ACC112 (cell line): ENCODE results near the gene RCOR2.
A peak's percentile ranks its signal among the peaks of the same experiment; 100 is the strongest.

ENCODE experiments used
- H2AFZ ChIP-seq: fragments of 200-600 bp; sonication (generic); one replicate; pipeline ENCODE4 v1.6.0; 2017; ENCODE audit warnings: antibody characterized with exemption, low read length; ENCODE audit not compliant: unreplicated experiment
- H3K27ac ChIP-seq: fragments of 200-600 bp; sonication (generic); 2 replicates; pipeline ENCODE4 v1.5.1; 2014; ENCODE audit warnings: low read depth, mild to moderate bottlenecking, antibody characterized with exemption, low read length, moderate library complexity
- H3K27me3 ChIP-seq: fragments of 200-600 bp; sonication (generic); 2 replicates; pipeline ENCODE4 v1.6.1; 2014; ENCODE audit warnings: mild to moderate bottlenecking, antibody characterized with exemption, low read length, moderate library complexity, mixed read lengths; ENCODE audit not compliant: insufficient read depth
- H3K36me3 ChIP-seq: fragments of 200-600 bp; sonication (generic); 2 replicates; pipeline ENCODE4 v1.6.1; 2016; ENCODE audit warnings: mild to moderate bottlenecking, antibody characterized with exemption, low read length, moderate library complexity, mixed read lengths; ENCODE audit not compliant: insufficient read depth
- H3K4me1 ChIP-seq: fragments of 200-600 bp; sonication (generic); one replicate; pipeline ENCODE4 v1.6.1; 2016; ENCODE audit warnings: low read length, mixed read lengths; ENCODE audit not compliant: insufficient read depth, unreplicated experiment, control insufficient read depth
- H3K4me3 ChIP-seq: fragments of 200-600 bp; sonication (generic); 2 replicates; pipeline ENCODE4 v1.5.1; 2014; ENCODE audit warnings: mild to moderate bottlenecking, low read depth, low read length
- H3K79me2 ChIP-seq: fragments of 200-600 bp; sonication (generic); one replicate; pipeline ENCODE4 v1.6.0; 2016; ENCODE audit warnings: low read length; ENCODE audit not compliant: control insufficient read depth, unreplicated experiment, insufficient read depth

The RCOR2 gene

GRCh38 chr11:63941901-63942300 lies 24.9 kb upstream of the RCOR2 start:
- Histone ChIP-seq H3K27ac (no peak overlapping the region), H3K4me3 (no peak overlapping the region)

GRCh38 chr11:63940786-63941185 lies 23.8 kb upstream of the RCOR2 start:
- no peak overlapping the region for H2AFZ ChIP-seq
- H3K4me1 ChIP-seq: peaks cover 20% of the 10 kb centered on the region
- H3K4me3 ChIP-seq: no peak overlapping the region
- no peaks in the 10 kb centered on the region for H3K36me3 ChIP-seq
- H3K27ac ChIP-seq: no peak overlapping the region
- no peaks in the 10 kb centered on the region for H3K27me3 ChIP-seq
- peaks cover 55% of the 10 kb centered on the region for H3K79me2 ChIP-seq

More at GRCh38 chr11:63941901-63942300, 24.9 kb upstream of the RCOR2 start:
- Histone ChIP-seq H3K27me3 (no peaks in the 10 kb centered on the region), H2AFZ (no peak overlapping the region), H3K36me3 (no peaks in the 10 kb centered on the region), H3K4me1 (peaks cover 20% of the 10 kb centered on the region), H3K79me2 (peaks cover 55% of the 10 kb centered on the region)

GRCh38 chr11:63939397-63939891 lies 22.5 kb upstream of the RCOR2 start:
- H3K4me1 ChIP-seq: peaks cover 9% of the 10 kb centered on the region
- no peaks in the 10 kb centered on the region for H3K36me3 ChIP-seq
- H3K27ac ChIP-seq: no peak overlapping the region
- H3K79me2 ChIP-seq: peaks cover 51% of the 10 kb centered on the region
- H3K27me3 ChIP-seq: no peaks in the 10 kb centered on the region
- peak overlapping the region; percentile 82 for H2AFZ ChIP-seq
- peak overlapping the region; percentile 99 for H3K4me3 ChIP-seq

- peak within 1 kb of the TSS; percentile 99 for H3K4me3 ChIP-seq
- peak within 1 kb of the TSS; percentile 40 for H3K27ac ChIP-seq
Observed at GRCh38 chr11:63938479-63939396, 21.8 kb upstream of the RCOR2 start, which contains the start of gene NAA40. NAA40 (plus strand) TSS chr11:63939002; CDS start chr11:63939097, 95 bp downstream.

GRCh38 chr11:63937713-63938478 lies 20.9 kb upstream of the RCOR2 start:
- H3K79me2 ChIP-seq: peaks cover 37% of the 10 kb centered on the region
- H3K36me3 ChIP-seq: no peaks in the 10 kb centered on the region
- H3K27ac ChIP-seq: peak overlapping the region; percentile 40
- peak overlapping the region; percentile 75 for H3K4me3 ChIP-seq
- H2AFZ ChIP-seq: peak overlapping the region; percentile 96
- H3K27me3 ChIP-seq: no peaks in the 10 kb centered on the region
- peaks cover 7% of the 10 kb centered on the region for H3K4me1 ChIP-seq

More at GRCh38 chr11:63938479-63939396, 21.8 kb upstream of the RCOR2 start, which contains the start of gene NAA40:
- no peaks in the 10 kb centered on the region for H3K27me3 ChIP-seq
- no peaks in the 10 kb centered on the region for H3K36me3 ChIP-seq
- H2AFZ ChIP-seq: peak within 1 kb of the TSS; percentile 96
- peaks cover 44% of the 10 kb centered on the region for H3K79me2 ChIP-seq
- peaks cover 7% of the 10 kb centered on the region for H3K4me1 ChIP-seq

- no peak overlapping the region for H2AFZ ChIP-seq
- H3K27me3 ChIP-seq: no peaks in the 10 kb centered on the region
- no peak overlapping the region for H3K4me3 ChIP-seq
- H3K4me1 ChIP-seq: peaks cover 4% of the 10 kb centered on the region
- H3K27ac ChIP-seq: no peak overlapping the region
- no peaks in the 10 kb centered on the region for H3K36me3 ChIP-seq
- H3K79me2 ChIP-seq: no peaks in the 10 kb centered on the region
Observed at GRCh38 chr11:63933459-63933858, 16.5 kb upstream of the RCOR2 start.

- Histone ChIP-seq H3K27me3 (no peaks in the 10 kb centered on the region), H3K27ac (no peak overlapping the region), H3K36me3 (no peaks in the 10 kb centered on the region), H3K79me2 (no peaks in the 10 kb centered on the region), H2AFZ (no peak overlapping the region), H3K4me1 (no peaks in the 10 kb centered on the region), H3K4me3 (no peak overlapping the region)
Observed at GRCh38 chr11:63931876-63932275, 14.9 kb upstream of the RCOR2 start.

- H3K79me2 ChIP-seq: no peaks in the 10 kb centered on the region
- no peak overlapping the region for H2AFZ ChIP-seq
- no peaks in the 10 kb centered on the region for H3K27me3 ChIP-seq
- H3K27ac ChIP-seq: no peak overlapping the region
- no peak overlapping the region for H3K4me3 ChIP-seq
- no peaks in the 10 kb centered on the region for H3K4me1 ChIP-seq
- no peaks in the 10 kb centered on the region for H3K36me3 ChIP-seq
Observed at GRCh38 chr11:63931045-63931444, 14.1 kb upstream of the RCOR2 start.

- Histone ChIP-seq H3K27ac (no peak overlapping the region), H3K4me1 (no peaks in the 10 kb centered on the region), H3K79me2 (no peaks in the 10 kb centered on the region), H2AFZ (no peak overlapping the region), H3K36me3 (no peaks in the 10 kb centered on the region), H3K4me3 (no peak overlapping the region), H3K27me3 (no peaks in the 10 kb centered on the region)
Observed at GRCh38 chr11:63929616-63930015, 12.7 kb upstream of the RCOR2 start.

GRCh38 chr11:63923319-63923718 lies 6.4 kb upstream of the RCOR2 start:
- Histone ChIP-seq H3K4me3 (no peak overlapping the region), H3K27me3 (no peaks in the 10 kb centered on the region), H2AFZ (no peak overlapping the region), H3K27ac (no peak overlapping the region), H3K79me2 (no peaks in the 10 kb centered on the region), H3K36me3 (no peaks in the 10 kb centered on the region), H3K4me1 (peaks cover 15% of the 10 kb centered on the region)
